OCI-LY7 (cell line): ENCODE results near the gene CLCN6. TPM values are rescaled to one million over a fixed set of nuclear protein-coding genes. Genes with fewer than 3 reads are reported as not detected.

ENCODE experiments used
- BruUV-seq: library from RNA; stranded (reverse); fragments of 400-500 nt; replicated peaks from 2 replicates; lab custom pipeline; 2021; lab: Mats Ljungman, UMichigan
- CTCF ChIA-PET: fragments of 300-600 bp; sonication (Branson Sonifier 250); formaldehyde crosslinking; loops from one replicate; lab custom pipeline; 2022; ENCODE audit warnings: antibody characterized with exemption; ENCODE audit not compliant: unreplicated experiment; lab: Charles Lee
- POLR2A ChIA-PET: fragments of 300-600 bp; sonication (Branson Sonifier 250); formaldehyde crosslinking; loops from one replicate; lab custom pipeline; 2022; ENCODE audit warnings: antibody characterized with exemption; lab: Charles Lee
- DNase-seq: peaks from one replicate; pipeline ENCODE4 v3.0.0-alpha.2; 2015; ENCODE audit warnings: low spot score
- H2AFZ ChIP-seq: fragments of 200-600 bp; sonication (generic), shearing (Covaris generic); 2 replicates; pipeline ENCODE4 v1.6.1; 2014; ENCODE audit warnings: mild to moderate bottlenecking, antibody characterized with exemption, low read length, moderate library complexity
- H3K27ac ChIP-seq: fragments of 200-600 bp; sonication (generic); 2 replicates; pipeline ENCODE4 v1.5.1; 2014; ENCODE audit warnings: mixed run types, low read depth, mild to moderate bottlenecking, moderate library complexity, low read length, inconsistent platforms; ENCODE audit not compliant: poor library complexity, severe bottlenecking
- H3K36me3 ChIP-seq: fragments of 200-600 bp; sonication (generic); 2 replicates; pipeline ENCODE4 v1.6.1; 2014; ENCODE audit warnings: mild to moderate bottlenecking, antibody characterized with exemption, low read length, moderate library complexity, mixed read lengths; ENCODE audit not compliant: insufficient read depth
- H3K4me1 ChIP-seq: fragments of 200-600 bp; sonication (generic); 2 replicates; pipeline ENCODE4 v1.5.1; 2014; ENCODE audit warnings: mild to moderate bottlenecking, low read length; ENCODE audit not compliant: insufficient read depth, poor library complexity, severe bottlenecking
- H3K4me2 ChIP-seq: fragments of 200-600 bp; sonication (generic); 2 replicates; pipeline ENCODE4 v1.6.1; 2014; ENCODE audit warnings: mild to moderate bottlenecking, low read length
- H3K4me3 ChIP-seq: fragments of 200-600 bp; sonication (generic); 2 replicates; pipeline ENCODE4 v1.5.1; 2014; ENCODE audit warnings: mild to moderate bottlenecking, low read depth, low read length; ENCODE audit not compliant: poor library complexity, severe bottlenecking
- H3K79me2 ChIP-seq: fragments of 200-600 bp; sonication (generic); 2 replicates; pipeline ENCODE4 v1.6.1; 2016; ENCODE audit warnings: low read depth, mild to moderate bottlenecking, low read length, moderate library complexity, mixed read lengths; ENCODE audit not compliant: insufficient read depth
- H3K9me2 ChIP-seq: fragments of 200-600 bp; sonication (generic); 2 replicates; pipeline ENCODE4 v1.6.1; 2016; ENCODE audit warnings: mild to moderate bottlenecking, low read length, mixed read lengths; ENCODE audit not compliant: insufficient read depth
- H3K9me3 ChIP-seq: fragments of 200-600 bp; sonication (generic); 2 replicates; pipeline ENCODE4 v1.6.1; 2014; ENCODE audit warnings: mild to moderate bottlenecking, mixed run types, low read length, mixed read lengths
- H4K20me1 ChIP-seq: fragments of 200-600 bp; sonication (generic); 2 replicates; pipeline ENCODE4 v1.6.1; 2014; ENCODE audit warnings: mild to moderate bottlenecking, antibody characterized with exemption, low read length, moderate library complexity, mixed read lengths; ENCODE audit not compliant: insufficient read depth
- EZH2phosphoT487 ChIP-seq: fragments of 200-600 bp; sonication (generic); IDR thresholded peaks from 2 replicates; pipeline ENCODE4 v1.6.1; 2018; ENCODE audit warnings: low read depth, borderline replicate concordance, mild to moderate bottlenecking, mixed run types, antibody characterized with exemption, low read length, moderate library complexity, mixed read lengths
- intact Hi-C: fragments of 100-400 bp; cut with micrococcal nuclease; formaldehyde crosslinking; loops from one replicate; pipeline ENCODE4 v1.10.0; 2022; ENCODE audit not compliant: unreplicated experiment
- total RNA-seq, 2 experiments: library from RNA; depleted of rRNA in 1 of 2; stranded (reverse); fragments of >200 nt in 1 of 2; shearing (Covaris generic) in 1 of 2; gene quantifications; 2 replicates each; pipeline ENCODE4 v1.2.3, GENCODE V29; 2014 to 2022
- TF ChIP-seq, protein P1 (sequence below): fragments of 200-600 bp; sonication (generic); conservative IDR thresholded peaks from 2 replicates; pipeline ENCODE4 v1.5.1; 2014; ENCODE audit warnings: mild to moderate bottlenecking, antibody characterized with exemption, low read length, moderate library complexity, mixed read lengths

CLCN6 gene
- total RNA-seq, 2 experiments from 2014 or later = 19.7 to 65.8 TPM

DNA sequence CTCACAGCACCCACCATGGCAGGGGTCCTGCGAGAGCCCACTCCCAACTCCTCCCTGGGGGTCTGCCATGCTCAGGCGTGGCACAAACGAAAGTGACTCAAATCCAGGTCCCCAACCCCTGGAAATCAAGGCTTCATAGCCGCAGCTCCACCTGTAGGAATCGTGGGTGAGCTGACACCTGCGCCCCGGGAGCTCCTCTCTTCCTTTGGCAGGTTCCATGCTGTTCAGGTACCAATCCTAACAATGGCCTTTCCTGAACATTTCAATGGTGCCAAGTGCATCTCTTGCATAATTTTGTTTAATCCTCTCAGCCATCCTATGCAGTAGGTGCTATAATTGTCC lies 81.6 kb downstream of the CLCN6 start:
- Histone ChIP-seq H4K20me1 (no peaks in the 10 kb centered on the region), H3K79me2 (no peaks in the 10 kb centered on the region), H3K27ac (no peak overlapping the region), H3K4me1 (no peaks in the 10 kb centered on the region), H3K4me3 (no peak overlapping the region), H2AFZ (no peak overlapping the region), H3K36me3 (no peaks in the 10 kb centered on the region), H3K9me2 (no peaks in the 10 kb centered on the region), H3K4me2 (no peak overlapping the region), H3K9me3 (no peaks in the 10 kb centered on the region)
- TF ChIP-seq, protein P1, sequence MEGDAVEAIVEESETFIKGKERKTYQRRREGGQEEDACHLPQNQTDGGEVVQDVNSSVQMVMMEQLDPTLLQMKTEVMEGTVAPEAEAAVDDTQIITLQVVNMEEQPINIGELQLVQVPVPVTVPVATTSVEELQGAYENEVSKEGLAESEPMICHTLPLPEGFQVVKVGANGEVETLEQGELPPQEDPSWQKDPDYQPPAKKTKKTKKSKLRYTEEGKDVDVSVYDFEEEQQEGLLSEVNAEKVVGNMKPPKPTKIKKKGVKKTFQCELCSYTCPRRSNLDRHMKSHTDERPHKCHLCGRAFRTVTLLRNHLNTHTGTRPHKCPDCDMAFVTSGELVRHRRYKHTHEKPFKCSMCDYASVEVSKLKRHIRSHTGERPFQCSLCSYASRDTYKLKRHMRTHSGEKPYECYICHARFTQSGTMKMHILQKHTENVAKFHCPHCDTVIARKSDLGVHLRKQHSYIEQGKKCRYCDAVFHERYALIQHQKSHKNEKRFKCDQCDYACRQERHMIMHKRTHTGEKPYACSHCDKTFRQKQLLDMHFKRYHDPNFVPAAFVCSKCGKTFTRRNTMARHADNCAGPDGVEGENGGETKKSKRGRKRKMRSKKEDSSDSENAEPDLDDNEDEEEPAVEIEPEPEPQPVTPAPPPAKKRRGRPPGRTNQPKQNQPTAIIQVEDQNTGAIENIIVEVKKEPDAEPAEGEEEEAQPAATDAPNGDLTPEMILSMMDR = no peak
- TF ChIP-seq EZH2phosphoT487 = no peak
- POLR2A ChIA-PET = no interaction called here
- DNase-seq = no peak
- BruUV-seq = no TSS peak
- CTCF ChIA-PET = no interaction called here
- intact Hi-C loops = no loop called here

DNA sequence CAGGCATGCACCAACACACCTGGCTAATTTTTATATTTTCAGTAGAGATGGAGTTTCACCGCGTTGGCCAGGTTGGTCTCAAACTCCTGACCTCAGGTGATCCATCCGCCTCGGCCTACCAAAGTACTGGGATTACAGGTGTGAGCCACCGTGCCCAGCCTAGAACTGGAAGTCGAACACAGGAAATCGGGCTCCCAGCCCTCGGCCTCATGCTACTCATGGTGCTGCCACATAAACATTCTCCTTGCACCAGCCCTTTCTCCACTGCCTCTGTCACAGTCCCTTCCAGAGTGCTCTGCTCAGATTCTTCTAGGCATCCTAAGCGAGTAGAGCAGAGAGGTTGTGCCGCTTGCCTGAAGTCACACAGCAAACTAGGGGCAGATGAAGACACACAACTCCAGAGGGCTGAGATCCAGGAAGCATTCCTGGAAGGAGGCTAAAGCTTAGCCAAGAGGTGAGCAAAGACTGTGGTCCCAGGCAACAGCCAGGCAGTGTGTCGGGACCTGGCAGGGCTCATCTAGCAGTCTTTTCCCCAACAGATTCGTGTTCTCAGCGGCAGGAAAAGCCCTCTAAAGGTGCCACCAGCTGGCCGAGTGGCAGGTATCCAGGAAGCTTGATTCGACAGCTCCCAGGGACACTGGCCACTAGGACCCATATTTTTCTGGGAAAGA lies 82.3 kb downstream of the CLCN6 start:
- CTCF ChIA-PET = no interaction called here

DNA sequence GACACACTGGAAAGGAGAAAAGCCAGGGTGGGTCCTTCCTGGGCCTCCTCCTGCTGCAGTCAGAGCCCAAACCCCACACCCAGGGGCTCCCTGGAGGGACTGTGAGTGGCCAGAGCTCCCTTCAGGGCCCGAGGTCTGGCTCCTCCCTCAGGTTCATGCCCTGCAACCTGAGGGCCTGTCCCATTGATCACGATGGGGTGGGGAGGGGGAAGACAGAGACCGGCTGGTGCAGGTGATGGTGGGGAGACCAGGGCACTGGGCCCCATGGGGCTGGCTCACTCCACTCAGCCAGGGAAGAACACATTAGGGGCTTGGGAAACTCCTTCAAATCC lies 82.9 kb downstream of the CLCN6 start:
- Histone ChIP-seq H3K9me3 (no peaks in the 10 kb centered on the region), H3K4me1 (no peaks in the 10 kb centered on the region), H3K4me2 (no peak overlapping the region), H3K9me2 (no peaks in the 10 kb centered on the region), H3K4me3 (no peak overlapping the region), H2AFZ (no peak overlapping the region), H3K27ac (no peak overlapping the region), H3K79me2 (no peaks in the 10 kb centered on the region), H4K20me1 (no peaks in the 10 kb centered on the region), H3K36me3 (no peaks in the 10 kb centered on the region)
- ChIA-PET CTCF (no interaction called here), POLR2A (no interaction called here)
- DNase-seq = no peak
- intact Hi-C loops = no loop called here
- no peak for TF ChIP-seq EZH2phosphoT487
- TF ChIP-seq, protein P1 = no peak
- BruUV-seq = no TSS peak

More for the DNA sequence above, 82.3 kb downstream of the CLCN6 start:
- intact Hi-C loops = no loop called here
- Histone ChIP-seq H3K4me2 (no peak overlapping the region), H4K20me1 (no peaks in the 10 kb centered on the region), H3K9me2 (no peaks in the 10 kb centered on the region), H3K4me3 (no peak overlapping the region), H3K27ac (no peak overlapping the region), H3K9me3 (no peaks in the 10 kb centered on the region), H3K79me2 (no peaks in the 10 kb centered on the region), H3K4me1 (no peaks in the 10 kb centered on the region), H2AFZ (no peak overlapping the region), H3K36me3 (no peaks in the 10 kb centered on the region)
- BruUV-seq = no TSS peak
- TF ChIP-seq EZH2phosphoT487 = no peak
- TF ChIP-seq, protein P1 = no peak
- DNase-seq = no peak
- POLR2A ChIA-PET = no interaction called here
